ENCODE measurements around the gene GNB1L. TPM values are rescaled to one million over a fixed set of nuclear protein-coding genes. Genes with fewer than 3 reads are reported as not detected.
A peak's percentile ranks its signal among the peaks of the same experiment; 100 is the strongest.

GNB1L gene
- total and polyA plus RNA-seq, 2 of the 13 experiments (the other 11 are each of a cell fraction or from before 2014, with no cell fraction given): 2.5 to 7.4 TPM

GRCh38 chr22:19755722-19756287, 98.9 kb downstream of the GNB1L start:
- H3K4me2 ChIP-seq (ENCODE audit: low read depth, low read length): no peak overlapping the region
- H3K36me3 ChIP-seq (replicated peaks in 1 of 2; ENCODE audit: control insufficient read depth in 1 of 2, insufficient read depth in 2 of 2, low read length in 2 of 2): no peaks in the 10 kb centered on the region
- no peak for FAIRE-seq
- BruUV-seq (replicated peaks): no TSS peak
- in situ Hi-C loops (cut with HindIII; ENCODE audit: extremely low pct_ligation_motif_present, low pct_unique_long_range_greater_than_20kb): loop anchor here (10.0 kb wide), 1 partner anchor 159 kb away; no protein-coding TSS in a partner anchor
- CTCF ChIA-PET (ENCODE audit: low intra/inter-chr PET ratio, low total read pairs): interaction anchor here (1.1 to 3.1 kb wide), 3 partner anchors 25 to 155 kb away, joined by 3 to 14 read pairs (median 4); no protein-coding TSS in a partner anchor
- no peaks in the 10 kb centered on the region for H3K79me2 ChIP-seq (ENCODE audit: insufficient read depth, low read length)
- 15% methylated on average over 9 of the region's 26 CpGs for WGBS (ENCODE audit: low lambda C conversion rate)
- TF ChIP-seq RARA (CRISPR knock-in tag; IDR thresholded peaks at IDR 0.05) (no peak), HBP1 (CRISPR knock-in tag; IDR thresholded peaks at IDR 0.05; ENCODE audit: low read depth) (no peak), EZH2 (conservative IDR thresholded peaks at IDR 0.05; ENCODE audit: low read depth, low read length) (0 out of 2 replicates have a peak, but pooled peaks have one; percentile 37), GATA4 (IDR thresholded peaks at IDR 0.05; ENCODE audit: borderline replicate concordance, low read depth) (no peak), BRF2 (CRISPR knock-in tag; IDR thresholded peaks at IDR 0.05) (no peak), MTF2 (CRISPR knock-in tag; IDR thresholded peaks at IDR 0.05; ENCODE audit: borderline replicate concordance) (0 out of 2 replicates have a peak, but pooled peaks have one; percentile 12), ZBTB20 (CRISPR knock-in tag; IDR thresholded peaks at IDR 0.05; ENCODE audit: borderline replicate concordance, low read depth) (no peak), FOXK2 (IDR thresholded peaks at IDR 0.05) (no peak), RNF2 (conservative IDR thresholded peaks at IDR 0.05; ENCODE audit: low read depth) (no peak), ZNF619 (CRISPR knock-in tag; IDR thresholded peaks at IDR 0.05) (no peak)
- TF ChIP-seq, protein P1, sequence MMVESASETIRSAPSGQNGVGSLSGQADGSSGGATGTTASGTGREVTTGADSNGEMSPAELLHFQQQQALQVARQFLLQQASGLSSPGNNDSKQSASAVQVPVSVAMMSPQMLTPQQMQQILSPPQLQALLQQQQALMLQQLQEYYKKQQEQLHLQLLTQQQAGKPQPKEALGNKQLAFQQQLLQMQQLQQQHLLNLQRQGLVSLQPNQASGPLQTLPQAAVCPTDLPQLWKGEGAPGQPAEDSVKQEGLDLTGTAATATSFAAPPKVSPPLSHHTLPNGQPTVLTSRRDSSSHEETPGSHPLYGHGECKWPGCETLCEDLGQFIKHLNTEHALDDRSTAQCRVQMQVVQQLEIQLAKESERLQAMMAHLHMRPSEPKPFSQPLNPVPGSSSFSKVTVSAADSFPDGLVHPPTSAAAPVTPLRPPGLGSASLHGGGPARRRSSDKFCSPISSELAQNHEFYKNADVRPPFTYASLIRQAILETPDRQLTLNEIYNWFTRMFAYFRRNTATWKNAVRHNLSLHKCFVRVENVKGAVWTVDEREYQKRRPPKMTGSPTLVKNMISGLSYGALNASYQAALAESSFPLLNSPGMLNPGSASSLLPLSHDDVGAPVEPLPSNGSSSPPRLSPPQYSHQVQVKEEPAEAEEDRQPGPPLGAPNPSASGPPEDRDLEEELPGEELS (CRISPR knock-in tag; IDR thresholded peaks at IDR 0.05): no peak
- TF ChIP-seq, protein P2, sequence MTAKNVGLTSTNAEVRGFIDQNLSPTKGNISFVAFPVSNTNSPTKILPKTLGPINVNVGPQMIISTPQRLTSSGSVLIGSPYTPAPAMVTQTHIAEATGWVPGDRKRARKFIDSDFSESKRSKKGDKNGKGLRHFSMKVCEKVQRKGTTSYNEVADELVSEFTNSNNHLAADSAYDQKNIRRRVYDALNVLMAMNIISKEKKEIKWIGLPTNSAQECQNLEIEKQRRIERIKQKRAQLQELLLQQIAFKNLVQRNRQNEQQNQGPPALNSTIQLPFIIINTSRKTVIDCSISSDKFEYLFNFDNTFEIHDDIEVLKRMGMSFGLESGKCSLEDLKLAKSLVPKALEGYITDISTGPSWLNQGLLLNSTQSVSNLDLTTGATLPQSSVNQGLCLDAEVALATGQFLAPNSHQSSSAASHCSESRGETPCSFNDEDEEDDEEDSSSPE (CRISPR knock-in tag; IDR thresholded peaks at IDR 0.05): no peak
- DNase-seq (ENCODE audit: low spot score): no peak
- H3K9me3 ChIP-seq (ENCODE audit: low read length): no peaks in the 10 kb centered on the region
- no peaks in the 10 kb centered on the region; the same call in 1 of the 2 replicates for H4K20me1 ChIP-seq (ENCODE audit: insufficient read depth, low read length)
- peaks cover 29% of the 10 kb centered on the region; the same call in 1 of the 2 replicates for H3K4me1 ChIP-seq (ENCODE audit: insufficient read depth, low read length)
- no peak overlapping the region for H3K9ac ChIP-seq (ENCODE audit: insufficient read depth, low read depth, low read length)
- H2AFZ ChIP-seq (ENCODE audit: low read length): no peak overlapping the region
- H3K27ac ChIP-seq (ENCODE audit: extremely low read length, insufficient read depth, low read length): no peak overlapping the region
- peaks cover 15 to 91% of the 10 kb centered on the region in 2 experiments for H3K27me3 ChIP-seq (ENCODE audit: control insufficient read depth in 1 of 2, insufficient read depth in 2 of 2, low read length in 2 of 2)
- POLR2A ChIA-PET: no interaction called here
- intact Hi-C loops (cut with micrococcal nuclease; ENCODE audit: unreplicated experiment): no loop called here
- peak; percentile 13; the same call in 1 of the 3 replicates for ATAC-seq
- no peak overlapping the region for H3K4me3 ChIP-seq (replicated peaks in 1 of 3; ENCODE audit: insufficient read depth in 1 of 3, low read depth in 2 of 3, low read length in 3 of 3)

All from HepG2 (cell line).